Measurements from ENCODE around the gene PIP5KL1. TPM values are rescaled to one million over a fixed set of nuclear protein-coding genes. Genes with fewer than 3 reads are reported as not detected.

The PIP5KL1 gene
- total and polyA plus RNA-seq, 2 of the 8 experiments (the other 6 are each of a cell fraction or from before 2014, with no cell fraction given): 13.4 to 15.4 TPM

GRCh38 chr9:127878001-127878651, 52.5 kb downstream of the PIP5KL1 start:
- no peaks in the 10 kb centered on the region for H3K79me1 ChIP-seq (ENCODE audit: low read depth, low read length)
- no peaks in the 10 kb centered on the region for H3K79me2 ChIP-seq (ENCODE audit: control insufficient read depth in 1 of 2, insufficient read depth in 2 of 2, low read length in 2 of 2)
- peak overlapping the region; percentile 46 to 66 (median 58) for H3K4me3 ChIP-seq (ENCODE audit: extremely low read depth in 1 of 4, insufficient read depth in 2 of 4, low read depth in 3 of 4, low read length in 4 of 4)
- H2BK15ac ChIP-seq (ENCODE audit: low read length): no peak overlapping the region
- DNase-seq (ENCODE audit: low read depth in 1 of 2, low spot score in 2 of 2): peak in 1 of 2 experiments; percentile 64
- ChIA-PET POLR2A (ENCODE audit: partially characterized antibody) (interaction anchor here (0.7 to 2.0 kb wide), 10 partner anchors 9 to 85 kb away, joined by 3 to 9 read pairs (median 4); partner anchors contain the start of gene ST6GALNAC6), CTCF (ENCODE audit: partially characterized antibody) (interaction anchor here (0.6 to 2.2 kb wide), 12 partner anchors 9 to 112 kb away, joined by 3 to 18 read pairs (median 3); partner anchors contain the start of gene FPGS)
- no peak overlapping the region for H4K91ac ChIP-seq (replicated peaks; ENCODE audit: insufficient read length, low read length)
- no peak overlapping the region for H3K27ac ChIP-seq (ENCODE audit: low read depth, low read length)
- H3K4ac ChIP-seq (replicated peaks; ENCODE audit: insufficient read length, low read depth, low read length): no peak overlapping the region
- H3K14ac ChIP-seq (ENCODE audit: insufficient read length): no peak overlapping the region
- H3K27me3 ChIP-seq (replicated peaks in 1 of 4; ENCODE audit: control insufficient read depth in 3 of 4, extremely low read depth in 1 of 4, insufficient read depth in 3 of 4, low read length in 3 of 4): no peaks in the 10 kb centered on the region
- no peak overlapping the region; the same call in 1 of the 2 replicates for H3K18ac ChIP-seq (ENCODE audit: extremely low read depth, low read length)
- no peaks in the 10 kb centered on the region for H3K9me3 ChIP-seq (ENCODE audit: insufficient read depth in 2 of 2, low read depth in 1 of 2, low read length in 1 of 2)
- H2BK20ac ChIP-seq (ENCODE audit: low read length): no peak overlapping the region
- H3K56ac ChIP-seq (replicated peaks; ENCODE audit: insufficient read length, low read depth, low read length): no peak overlapping the region
- 48% methylated on average over 14 of the region's 18 CpGs; no CpG with 5 or more reads in 1 of the 2 experiments for WGBS, 2 experiments (ENCODE audit: extremely low coverage in 1 of 2, insufficient coverage in 1 of 2, insufficient read length in 1 of 2, insufficient replicate concordance in 2 of 2, low coverage in 1 of 2, low lambda C conversion rate in 2 of 2, missing lambda C conversion rate in 1 of 2)
- H3K23me2 ChIP-seq (ENCODE audit: low read depth, low read length): peaks cover 7% of the 10 kb centered on the region; the same call in 1 of the 2 replicates
- peaks cover 0 to 1% of the 10 kb centered on the region in 2 experiments for H4K20me1 ChIP-seq (replicated peaks in 1 of 2; ENCODE audit: control insufficient read depth in 1 of 2, insufficient read depth in 2 of 2, low read length in 2 of 2)
- H3K36me3 ChIP-seq (ENCODE audit: control insufficient read depth in 2 of 4, insufficient read depth in 4 of 4, low read length in 3 of 4): no peaks in the 10 kb centered on the region
- peak overlapping the region; percentile 54 for H4K8ac ChIP-seq (ENCODE audit: extremely low read depth, insufficient read depth, low read length)
- H3K4me1 ChIP-seq (replicated peaks in 1 of 4; ENCODE audit: control insufficient read depth in 3 of 4, insufficient read depth in 4 of 4, low read length in 3 of 4): peaks cover 0 to 10% (median 7%) of the 10 kb centered on the region in 4 experiments; a peak in 6 of 7 replicates
- peak overlapping the region; percentile 25 for H4K5ac ChIP-seq (ENCODE audit: insufficient read length, low read depth, low read length)
- peak overlapping the region; percentile 74 for H2AFZ ChIP-seq (ENCODE audit: low read length)
- H3K4me2 ChIP-seq (ENCODE audit: insufficient read depth in 1 of 2, low read depth in 2 of 2, low read length in 2 of 2): peak overlapping the region; percentile 72 to 79
- H2BK5ac ChIP-seq (ENCODE audit: low read depth, low read length): no peak overlapping the region
- H2AK5ac ChIP-seq (ENCODE audit: low read depth, low read length): no peak overlapping the region
- H3K23ac ChIP-seq (ENCODE audit: insufficient read length): no peak overlapping the region
- H3K9ac ChIP-seq (replicated peaks in 1 of 4; ENCODE audit: extremely low read depth in 1 of 4, low read depth in 3 of 4, low read length in 3 of 4): no peak overlapping the region
- no peak overlapping the region for H2BK120ac ChIP-seq (replicated peaks; ENCODE audit: low read depth, low read length)
- no peak for FAIRE-seq
- H2BK12ac ChIP-seq (ENCODE audit: low read depth, low read length): no peak overlapping the region
- TF ChIP-seq FOSL1 (IDR thresholded peaks at IDR 0.05; ENCODE audit: insufficient read depth, low read depth, low read length) (no peak), KDM1A (IDR thresholded peaks at IDR 0.05; ENCODE audit: borderline replicate concordance, low read length) (no peak), JUN (IDR thresholded peaks at IDR 0.05; ENCODE audit: low read depth, low read length) (no peak), CTBP2 (IDR thresholded peaks at IDR 0.05; ENCODE audit: borderline replicate concordance, insufficient read depth, insufficient read length, low read length) (no peak), POLR2AphosphoS5 (IDR thresholded peaks at IDR 0.05; ENCODE audit: low read depth, low read length) (no peak), YY1 (IDR thresholded peaks at IDR 0.05; ENCODE audit: low read depth, low read length) (no peak), TEAD4 (IDR thresholded peaks at IDR 0.05; ENCODE audit: low read depth, low read length) (no peak), BCL11A (IDR thresholded peaks at IDR 0.05; ENCODE audit: low read depth in 2 of 2, low read length in 2 of 2) (no peak), CREB1 (IDR thresholded peaks at IDR 0.05) (no peak), TAF1 (IDR thresholded peaks at IDR 0.05; ENCODE audit: low read depth, low read length) (no peak), SIN3A (conservative IDR thresholded peaks at IDR 0.05 in 1 of 2, IDR thresholded peaks at IDR 0.05 in 1 of 2; ENCODE audit: low read depth in 1 of 2, low read length in 2 of 2) (no peak), MAX (IDR thresholded peaks at IDR 0.05) (no peak)
